Smooth muscle cell (in vitro differentiated cells): Measurements from ENCODE around the gene HELZ2. TPM values are rescaled to one million over a fixed set of nuclear protein-coding genes. Genes with fewer than 3 reads are reported as not detected.

Experiments
- DNase-seq: peaks from one replicate; lab custom pipeline; 2025; ENCODE audit not compliant: unreplicated experiment; lab: John Stamatoyannopoulos, UW
- H2AFZ ChIP-seq: fragments of 200-600 bp; sonication (generic); 2 replicates; pipeline ENCODE4 v1.6.0; 2016; ENCODE audit warnings: antibody characterized with exemption, low read depth, mild to moderate bottlenecking
- H3F3A ChIP-seq: fragments of 200-600 bp; sonication (generic); 2 replicates; pipeline ENCODE4 v1.6.0; 2017; ENCODE audit warnings: antibody characterized with exemption, low read depth
- H3K27ac ChIP-seq: fragments of 200-600 bp; sonication (generic); 2 replicates; pipeline ENCODE4 v1.5.1; 2016; ENCODE audit warnings: low read depth, mild to moderate bottlenecking
- H3K27me3 ChIP-seq: fragments of 200-600 bp; sonication (generic); 2 replicates; pipeline ENCODE4 v1.6.1; 2016; ENCODE audit warnings: low read depth, mild to moderate bottlenecking
- H3K36me3 ChIP-seq: fragments of 200-600 bp; sonication (generic); 2 replicates; pipeline ENCODE4 v1.5.1; 2016; ENCODE audit warnings: low read depth
- H3K4me1 ChIP-seq: fragments of 200-600 bp; sonication (generic); 2 replicates; pipeline ENCODE4 v1.5.1; 2016; ENCODE audit warnings: low read depth
- H3K4me2 ChIP-seq: fragments of 200-600 bp; sonication (generic); 2 replicates; pipeline ENCODE4 v1.6.0; 2016; ENCODE audit warnings: mild to moderate bottlenecking
- H3K4me3 ChIP-seq: fragments of 200-600 bp; sonication (generic); 2 replicates; pipeline ENCODE4 v1.5.1; 2016; ENCODE audit warnings: mild to moderate bottlenecking
- H3K79me2 ChIP-seq: fragments of 200-600 bp; sonication (generic); 2 replicates; pipeline ENCODE4 v1.6.0; 2016; ENCODE audit warnings: low read depth, mild to moderate bottlenecking
- H3K9ac ChIP-seq: fragments of 200-600 bp; sonication (generic); 2 replicates; pipeline ENCODE4 v1.6.0; 2016; ENCODE audit warnings: low read depth
- H3K9me3 ChIP-seq: fragments of 200-600 bp; sonication (generic); replicated peaks from 2 replicates; pipeline ENCODE4 v1.5.1; 2016; ENCODE audit warnings: low read depth
- H4K20me1 ChIP-seq: fragments of 200-600 bp; sonication (generic); 2 replicates; pipeline ENCODE4 v1.6.0; 2016; ENCODE audit warnings: low read depth
- WGBS: methylation state at CpG from one replicate; pipeline ENCODE4 v1.1.7; 2016; ENCODE audit warnings: low lambda C conversion rate; 5-methylcytosine and 5-hydroxymethylcytosine counted together
- polyA plus RNA-seq: library from polyadenylated mRNA; unstranded; fragments of >200 nt; fragmentation: Nextera tagmentation; extraction: Ambion mirVana; gene quantifications from 2 replicates; pipeline ENCODE4 v1.2.1, GENCODE V29; 2016
- total RNA-seq: library from RNA; depleted of rRNA; stranded (reverse); fragments of >200 nt; gene quantifications from 2 replicates; pipeline ENCODE4 v1.2.3, GENCODE V29; 2014
- TF ChIP-seq, protein P1 (sequence below): fragments of 200-600 bp; sonication (generic); IDR thresholded peaks from 2 replicates; pipeline ENCODE4 v1.5.1; 2017; ENCODE audit warnings: borderline replicate concordance, mild to moderate bottlenecking, antibody characterized with exemption; ENCODE audit not compliant: insufficient read depth, poor library complexity, severe bottlenecking

HELZ2 gene
- total and polyA plus RNA-seq, 2 experiments from 2014 or later: 3.0 to 13.8 TPM

GRCh38 chr20:63530788-63531160 is 43.3 kb downstream of the HELZ2 start:
- 92% methylated on average over 14 of the region's 14 CpGs for WGBS
- TF ChIP-seq, protein P1, sequence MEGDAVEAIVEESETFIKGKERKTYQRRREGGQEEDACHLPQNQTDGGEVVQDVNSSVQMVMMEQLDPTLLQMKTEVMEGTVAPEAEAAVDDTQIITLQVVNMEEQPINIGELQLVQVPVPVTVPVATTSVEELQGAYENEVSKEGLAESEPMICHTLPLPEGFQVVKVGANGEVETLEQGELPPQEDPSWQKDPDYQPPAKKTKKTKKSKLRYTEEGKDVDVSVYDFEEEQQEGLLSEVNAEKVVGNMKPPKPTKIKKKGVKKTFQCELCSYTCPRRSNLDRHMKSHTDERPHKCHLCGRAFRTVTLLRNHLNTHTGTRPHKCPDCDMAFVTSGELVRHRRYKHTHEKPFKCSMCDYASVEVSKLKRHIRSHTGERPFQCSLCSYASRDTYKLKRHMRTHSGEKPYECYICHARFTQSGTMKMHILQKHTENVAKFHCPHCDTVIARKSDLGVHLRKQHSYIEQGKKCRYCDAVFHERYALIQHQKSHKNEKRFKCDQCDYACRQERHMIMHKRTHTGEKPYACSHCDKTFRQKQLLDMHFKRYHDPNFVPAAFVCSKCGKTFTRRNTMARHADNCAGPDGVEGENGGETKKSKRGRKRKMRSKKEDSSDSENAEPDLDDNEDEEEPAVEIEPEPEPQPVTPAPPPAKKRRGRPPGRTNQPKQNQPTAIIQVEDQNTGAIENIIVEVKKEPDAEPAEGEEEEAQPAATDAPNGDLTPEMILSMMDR: no peak
- Histone ChIP-seq H4K20me1 (peaks cover 5% of the 10 kb centered on the region), H2AFZ (no peak overlapping the region), H3K9ac (no peak overlapping the region), H3K4me1 (no peaks in the 10 kb centered on the region), H3K27me3 (no peaks in the 10 kb centered on the region), H3K4me3 (no peak overlapping the region), H3K27ac (no peak overlapping the region), H3K36me3 (no peaks in the 10 kb centered on the region), H3F3A (no peaks in the 10 kb centered on the region), H3K9me3 (no peaks in the 10 kb centered on the region), H3K4me2 (no peak overlapping the region), H3K79me2 (no peaks in the 10 kb centered on the region)
- DNase-seq: no peak

DNA sequence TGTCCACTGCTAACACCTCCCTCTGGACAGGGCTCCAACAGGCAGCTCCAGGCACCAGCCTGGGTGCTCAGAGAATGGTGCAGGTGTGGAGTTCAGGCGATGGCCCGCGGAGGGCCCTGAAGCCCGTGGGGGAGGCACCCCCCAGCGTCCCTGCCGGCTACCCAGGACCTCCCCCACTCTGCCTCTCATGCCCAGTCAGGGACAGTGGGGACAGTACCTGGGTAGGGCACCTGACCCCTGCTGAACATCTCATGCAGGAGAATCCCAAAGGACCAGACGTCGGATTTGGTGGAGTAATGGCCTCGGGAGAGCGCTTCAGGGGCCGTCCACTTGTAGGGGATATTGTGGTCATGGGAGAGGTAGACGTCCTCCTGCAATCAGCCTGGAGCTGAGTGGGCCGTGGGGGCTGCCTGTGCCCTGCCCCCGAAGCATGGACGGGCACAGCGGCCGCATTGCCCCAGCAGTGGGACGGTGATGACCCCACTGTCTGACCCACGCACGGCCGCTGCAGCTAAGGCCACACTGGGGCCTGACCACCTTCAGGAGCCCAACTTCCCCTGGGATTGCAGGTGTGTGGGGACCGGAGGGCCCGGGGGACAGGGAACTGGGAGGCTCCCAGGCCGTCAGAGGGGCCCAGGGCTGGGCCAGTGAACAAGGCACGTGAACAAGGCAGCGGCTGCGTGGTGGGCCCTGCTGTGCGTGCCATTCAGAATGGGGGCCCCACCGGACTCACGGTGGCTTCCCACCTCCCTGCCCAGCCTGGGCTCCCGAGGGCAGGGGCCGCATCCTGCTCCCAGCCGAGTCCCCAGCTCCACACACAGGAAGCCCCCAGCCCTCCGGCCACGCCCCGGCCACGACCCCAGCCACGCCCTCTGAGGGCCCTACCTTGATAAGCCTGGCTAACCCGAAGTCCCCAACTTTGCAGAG is 43.9 kb downstream of the HELZ2 start:
- no peak for DNase-seq
- Histone ChIP-seq H3K4me3 (no peak overlapping the region), H4K20me1 (peaks cover 8% of the 10 kb centered on the region), H3K27me3 (no peaks in the 10 kb centered on the region), H3F3A (no peaks in the 10 kb centered on the region), H3K36me3 (no peaks in the 10 kb centered on the region), H3K9me3 (no peaks in the 10 kb centered on the region), H3K4me2 (no peak overlapping the region), H2AFZ (no peak overlapping the region), H3K27ac (no peak overlapping the region), H3K79me2 (no peaks in the 10 kb centered on the region), H3K9ac (no peak overlapping the region), H3K4me1 (no peaks in the 10 kb centered on the region)
- WGBS: 91% methylated on average over 39 of the region's 39 CpGs
- TF ChIP-seq, protein P1: no peak

DNA sequence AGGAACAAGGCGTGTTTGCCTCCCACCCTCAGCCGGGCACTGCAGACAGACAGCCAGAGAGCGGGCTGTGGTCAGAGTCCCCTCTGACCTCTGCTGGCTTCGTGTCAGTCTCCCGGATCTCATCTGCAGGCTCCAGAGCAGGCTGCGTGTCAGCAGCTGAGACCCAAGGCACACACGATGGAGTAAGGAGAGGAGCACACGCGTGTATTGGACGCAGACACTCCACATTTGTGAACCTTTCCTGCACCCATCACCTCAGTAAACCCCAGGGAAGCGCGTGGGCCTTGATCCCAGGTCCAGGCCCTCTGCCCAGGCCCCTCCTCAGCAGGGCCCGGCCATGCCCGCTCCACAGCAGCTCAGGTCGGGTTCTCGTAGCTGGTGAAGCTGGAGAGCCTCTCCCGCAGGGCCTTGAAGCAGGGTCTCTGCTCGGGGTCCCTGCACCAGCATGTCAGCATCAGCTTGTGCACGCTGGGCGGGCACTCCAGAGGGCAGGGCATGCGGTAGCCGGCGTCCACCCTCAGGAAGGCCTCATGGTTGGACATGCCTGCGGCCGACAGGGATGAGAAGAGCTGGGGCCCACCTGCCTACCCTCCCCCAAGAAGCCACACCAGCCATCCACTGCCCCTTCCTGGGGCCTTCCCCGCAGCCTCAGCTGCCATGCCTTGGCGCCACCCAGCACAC is 44.7 kb downstream of the HELZ2 start:
- H3K4me2 ChIP-seq: no peak overlapping the region
- H3F3A ChIP-seq: no peaks in the 10 kb centered on the region
- H4K20me1 ChIP-seq: peaks cover 16% of the 10 kb centered on the region
- 90% methylated on average over 26 of the region's 27 CpGs for WGBS
- no peak for DNase-seq
- H3K9ac ChIP-seq: no peak overlapping the region
- no peak overlapping the region for H2AFZ ChIP-seq
- TF ChIP-seq, protein P1: no peak
- no peaks in the 10 kb centered on the region for H3K27me3 ChIP-seq
- H3K79me2 ChIP-seq: no peaks in the 10 kb centered on the region
- H3K27ac ChIP-seq: no peak overlapping the region
- H3K4me3 ChIP-seq: no peak overlapping the region
- no peaks in the 10 kb centered on the region for H3K9me3 ChIP-seq
- H3K36me3 ChIP-seq: no peaks in the 10 kb centered on the region
- H3K4me1 ChIP-seq: no peaks in the 10 kb centered on the region
